HUES48 (cell line): ENCODE measurements around the gene SCYGR2.

Experiments
- H3K27ac ChIP-seq: one replicate; pipeline ENCODE4 v1.7.0; 2013; ENCODE audit warnings: low read depth, low read length, inconsistent platforms
- H3K27me3 ChIP-seq: 2 replicates; pipeline ENCODE4 v1.6.1; 2013; ENCODE audit warnings: mild to moderate bottlenecking, low read length; ENCODE audit not compliant: control insufficient read depth, insufficient read depth
- H3K36me3 ChIP-seq: 2 replicates; pipeline ENCODE4 v1.6.1; 2013; ENCODE audit warnings: low read length; ENCODE audit not compliant: control insufficient read depth, insufficient read depth
- H3K4me1 ChIP-seq: 2 replicates; pipeline ENCODE4 v1.6.1; 2013; ENCODE audit warnings: mild to moderate bottlenecking, low read length; ENCODE audit not compliant: control insufficient read depth, insufficient read depth
- H3K4me3 ChIP-seq: 2 replicates; pipeline ENCODE4 v1.5.1; 2013; ENCODE audit warnings: mild to moderate bottlenecking, low read depth, low read length
- H3K9ac ChIP-seq: 2 replicates; pipeline ENCODE4 v1.6.1; 2013; ENCODE audit warnings: mild to moderate bottlenecking, low read depth, low read length, moderate library complexity
- H3K9me3 ChIP-seq: 2 replicates; pipeline ENCODE4 v1.6.1; 2013; ENCODE audit warnings: low read length; ENCODE audit not compliant: control insufficient read depth, insufficient read depth

The SCYGR2 gene

DNA sequence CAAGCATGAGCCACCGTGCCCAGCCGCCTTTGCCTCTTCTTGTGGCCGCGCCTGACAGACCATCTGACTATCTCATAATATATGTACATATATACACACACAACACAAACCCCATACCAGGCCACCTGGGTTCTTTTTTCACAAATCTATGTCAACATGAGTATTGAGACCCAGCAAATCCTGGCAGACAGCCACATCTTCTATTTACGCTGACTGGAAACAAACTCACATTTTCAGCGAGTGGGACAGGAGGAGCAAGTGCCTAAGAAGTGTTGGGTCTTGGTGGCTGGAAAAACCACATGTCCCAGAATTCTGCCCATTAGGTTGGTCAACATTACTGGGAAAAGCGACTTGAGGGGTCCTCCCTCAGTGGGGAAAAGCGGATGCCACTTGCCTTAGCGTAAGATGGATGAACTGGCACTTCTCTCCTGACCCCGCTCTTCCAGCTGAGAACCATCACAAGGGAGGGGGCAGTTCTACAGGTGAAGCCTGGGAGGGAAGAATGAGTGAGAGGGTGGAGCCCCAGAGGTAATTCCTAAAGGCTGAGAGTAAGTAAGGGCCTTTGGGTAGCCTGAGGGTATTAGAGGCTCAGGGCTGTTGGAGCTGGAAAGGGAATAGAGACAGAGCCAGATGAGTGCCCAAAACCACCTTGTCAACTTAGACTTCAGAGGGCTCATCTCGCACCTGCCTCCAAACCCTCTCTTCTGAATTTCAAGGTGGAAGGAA is 14.0 kb downstream of the SCYGR2 start:
- Histone ChIP-seq H3K9ac (no peak overlapping the region), H3K4me3 (no peak overlapping the region), H3K27me3 (no peaks in the 10 kb centered on the region), H3K4me1 (peaks cover 14% of the 10 kb centered on the region), H3K9me3 (no peaks in the 10 kb centered on the region), H3K27ac (no peak overlapping the region), H3K36me3 (no peaks in the 10 kb centered on the region)

- H3K27me3 ChIP-seq = no peaks in the 10 kb centered on the region
- H3K36me3 ChIP-seq = no peaks in the 10 kb centered on the region
- no peak overlapping the region for H3K27ac ChIP-seq
- no peak overlapping the region for H3K9ac ChIP-seq
- no peaks in the 10 kb centered on the region for H3K9me3 ChIP-seq
- no peak overlapping the region for H3K4me3 ChIP-seq
- peaks cover 14% of the 10 kb centered on the region for H3K4me1 ChIP-seq
Measured at GRCh38 chr2:227613272-227613660, 14.6 kb downstream of the SCYGR2 start.

GRCh38 chr2:227614246-227614645 is 15.6 kb downstream of the SCYGR2 start:
- no peak overlapping the region for H3K27ac ChIP-seq
- no peaks in the 10 kb centered on the region for H3K27me3 ChIP-seq
- no peak overlapping the region for H3K4me3 ChIP-seq
- H3K9me3 ChIP-seq = no peaks in the 10 kb centered on the region
- H3K4me1 ChIP-seq = peaks cover 14% of the 10 kb centered on the region
- H3K36me3 ChIP-seq = no peaks in the 10 kb centered on the region
- no peak overlapping the region for H3K9ac ChIP-seq

DNA sequence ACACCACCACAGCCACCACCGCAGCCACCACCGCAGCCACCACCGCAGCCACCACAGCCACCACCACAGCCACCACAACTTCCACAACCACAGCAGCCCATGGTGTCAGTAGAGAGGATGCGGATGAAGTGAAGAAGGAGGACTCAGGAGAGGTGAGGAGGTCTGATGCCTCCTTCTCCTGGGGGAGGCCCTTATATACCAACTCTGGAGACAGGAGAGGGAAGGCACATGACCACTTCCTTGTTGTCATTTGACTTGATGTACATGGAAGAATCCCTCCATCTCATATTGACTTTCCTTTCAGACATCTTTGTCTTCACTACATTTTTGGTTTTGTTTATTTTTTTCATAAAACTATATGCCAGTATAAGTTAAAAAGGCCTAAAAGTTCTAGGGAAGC is 16.0 kb downstream of the SCYGR2 start, which contains the start of gene SCYGR3:
SCYGR3 (minus strand) TSS at position 101 of the 400 bp plus-strand sequence; CDS start at position 101, 0 bp downstream.
- H3K9me3 ChIP-seq = no peaks in the 10 kb centered on the region
- H3K4me1 ChIP-seq = peaks cover 14% of the 10 kb centered on the region
- no peaks in the 10 kb centered on the region for H3K27me3 ChIP-seq
- no peak within 1 kb of the TSS for H3K9ac ChIP-seq
- no peak within 1 kb of the TSS for H3K4me3 ChIP-seq
- no peak within 1 kb of the TSS for H3K27ac ChIP-seq
- H3K36me3 ChIP-seq = no peaks in the 10 kb centered on the region

GRCh38 chr2:227615181-227615580 is 16.5 kb downstream of the SCYGR2 start:
- H3K9ac ChIP-seq = no peak overlapping the region
- no peaks in the 10 kb centered on the region for H3K27me3 ChIP-seq

DNA sequence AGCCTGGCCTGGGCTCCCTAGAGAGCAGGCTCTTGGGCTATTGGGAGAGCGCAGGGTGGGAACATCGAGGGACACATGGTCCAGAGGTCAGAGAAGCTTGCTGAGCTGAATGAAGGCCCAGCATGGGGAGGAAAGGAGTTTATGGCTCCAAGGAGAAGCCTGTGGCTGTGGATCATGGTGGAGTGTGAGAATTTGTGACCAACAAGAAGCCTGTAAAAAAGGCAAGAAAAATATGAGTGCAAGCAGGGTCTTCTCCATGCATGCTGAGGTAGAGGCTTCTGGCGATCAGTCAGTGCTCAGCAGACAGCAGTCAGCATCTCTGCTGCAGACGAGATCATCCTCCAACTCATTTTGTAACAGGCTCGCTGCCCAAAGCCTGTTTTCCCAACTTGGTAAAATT is 17.2 kb downstream of the SCYGR2 start:
- Histone ChIP-seq H3K27me3 (no peaks in the 10 kb centered on the region), H3K4me1 (peaks cover 14% of the 10 kb centered on the region), H3K9ac (no peak overlapping the region)

More at GRCh38 chr2:227615181-227615580, 16.5 kb downstream of the SCYGR2 start:
- Histone ChIP-seq H3K9me3 (no peaks in the 10 kb centered on the region), H3K4me1 (peaks cover 14% of the 10 kb centered on the region), H3K4me3 (no peak overlapping the region), H3K36me3 (no peaks in the 10 kb centered on the region), H3K27ac (no peak overlapping the region)

DNA sequence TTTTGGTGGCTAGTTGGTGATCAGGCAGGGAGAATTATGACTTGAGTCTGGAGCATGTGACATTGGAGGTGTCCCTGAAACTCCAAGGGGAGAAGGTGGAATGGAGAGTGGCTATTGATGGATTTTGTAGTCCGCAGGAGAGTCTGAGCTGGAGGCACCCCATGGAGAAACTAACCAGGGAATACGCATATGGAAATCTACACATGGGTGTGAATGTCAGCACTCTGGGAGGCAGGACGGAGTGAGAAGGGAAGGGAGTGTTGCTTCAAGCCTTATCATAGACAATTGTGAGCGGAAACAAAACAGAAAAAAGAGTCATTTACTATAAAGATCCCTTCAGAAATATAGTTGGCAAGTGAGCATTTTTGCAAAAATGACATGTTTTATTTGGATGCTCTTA is 17.9 kb downstream of the SCYGR2 start:
- Histone ChIP-seq H3K9me3 (no peaks in the 10 kb centered on the region), H3K36me3 (no peaks in the 10 kb centered on the region), H3K27ac (peak overlapping the region; percentile 29), H3K4me1 (peaks cover 14% of the 10 kb centered on the region), H3K4me3 (no peak overlapping the region), H3K27me3 (no peaks in the 10 kb centered on the region), H3K9ac (no peak overlapping the region)

More for the DNA sequence above, 17.2 kb downstream of the SCYGR2 start:
- Histone ChIP-seq H3K4me3 (no peak overlapping the region), H3K27ac (no peak overlapping the region), H3K9me3 (no peaks in the 10 kb centered on the region), H3K36me3 (no peaks in the 10 kb centered on the region)

DNA sequence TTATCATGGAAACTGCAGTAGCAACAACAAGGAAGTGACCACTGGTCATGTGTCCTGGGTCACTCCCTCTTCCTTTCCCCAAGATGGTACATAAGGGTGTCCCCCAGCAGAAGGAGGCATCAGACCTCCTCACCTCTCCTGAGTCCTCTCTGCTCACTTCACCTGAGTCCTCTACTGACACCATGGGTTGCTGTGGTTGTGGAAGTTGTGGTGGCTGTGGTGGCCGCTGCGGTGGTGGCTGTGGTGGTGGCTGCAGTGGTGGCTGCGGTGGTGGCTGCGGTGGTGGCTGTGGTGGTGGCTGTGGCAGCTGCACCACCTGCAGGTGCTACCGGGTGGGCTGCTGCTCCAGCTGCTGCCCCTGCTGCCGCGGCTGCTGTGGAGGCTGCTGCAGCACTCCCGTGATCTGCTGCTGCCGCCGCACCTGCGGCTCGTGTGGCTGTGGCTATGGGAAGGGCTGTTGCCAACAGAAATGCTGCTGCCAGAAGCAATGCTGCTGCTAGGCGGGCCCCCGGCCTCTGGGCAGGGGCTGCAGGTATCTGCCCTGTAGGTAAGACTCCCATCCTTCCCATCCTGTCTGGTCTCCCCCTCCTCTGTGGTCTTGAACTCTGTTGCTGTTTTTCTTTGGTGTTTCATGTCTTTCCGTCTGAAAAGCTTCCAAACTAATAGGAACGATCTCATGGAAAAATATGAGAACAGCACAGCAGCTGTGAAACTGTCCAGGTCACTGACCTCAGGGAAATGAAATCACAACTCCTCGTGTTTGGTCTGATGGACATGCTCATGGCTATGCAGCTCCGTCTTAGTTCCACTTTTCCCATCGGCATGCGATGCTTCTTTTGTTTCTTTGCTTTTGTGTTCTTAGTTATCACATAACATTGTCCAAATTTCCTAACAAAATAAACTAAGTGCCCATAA is 18.9 kb downstream of the SCYGR2 start, which contains the start of gene SCYGR4:
SCYGR4 (plus strand) TSS at position 183 of the 915 bp plus-strand sequence; CDS start at position 183, 0 bp downstream.
- Histone ChIP-seq H3K9me3 (no peaks in the 10 kb centered on the region), H3K4me3 (no peak within 1 kb of the TSS), H3K36me3 (no peaks in the 10 kb centered on the region), H3K9ac (no peak within 1 kb of the TSS), H3K4me1 (peaks cover 14% of the 10 kb centered on the region), H3K27ac (peak within 1 kb of the TSS; percentile 29), H3K27me3 (no peaks in the 10 kb centered on the region)

GRCh38 chr2:227623226-227623625 is 24.5 kb downstream of the SCYGR2 start:
- H3K9ac ChIP-seq = no peak overlapping the region
- no peak overlapping the region for H3K4me3 ChIP-seq
- H3K36me3 ChIP-seq = no peaks in the 10 kb centered on the region
- no peaks in the 10 kb centered on the region for H3K27me3 ChIP-seq
- H3K4me1 ChIP-seq = no peaks in the 10 kb centered on the region
- H3K9me3 ChIP-seq = no peaks in the 10 kb centered on the region
- no peak overlapping the region for H3K27ac ChIP-seq

GRCh38 chr2:227625420-227625819 is 26.7 kb downstream of the SCYGR2 start:
- Histone ChIP-seq H3K9ac (no peak overlapping the region), H3K4me1 (no peaks in the 10 kb centered on the region), H3K27ac (no peak overlapping the region), H3K36me3 (no peaks in the 10 kb centered on the region), H3K4me3 (no peak overlapping the region), H3K9me3 (no peaks in the 10 kb centered on the region), H3K27me3 (no peaks in the 10 kb centered on the region)
